GM11168 (cell line): ENCODE measurements around the gene YIPF5.

Experiments
- in situ Hi-C: fragments of 300-500 bp; cut with MboI; formaldehyde crosslinking; loops from one replicate; pipeline ENCODE4 v1.12.0; 2022; ENCODE audit warnings: low sequenced_read_pairs; ENCODE audit not compliant: unreplicated experiment

The YIPF5 gene

DNA sequence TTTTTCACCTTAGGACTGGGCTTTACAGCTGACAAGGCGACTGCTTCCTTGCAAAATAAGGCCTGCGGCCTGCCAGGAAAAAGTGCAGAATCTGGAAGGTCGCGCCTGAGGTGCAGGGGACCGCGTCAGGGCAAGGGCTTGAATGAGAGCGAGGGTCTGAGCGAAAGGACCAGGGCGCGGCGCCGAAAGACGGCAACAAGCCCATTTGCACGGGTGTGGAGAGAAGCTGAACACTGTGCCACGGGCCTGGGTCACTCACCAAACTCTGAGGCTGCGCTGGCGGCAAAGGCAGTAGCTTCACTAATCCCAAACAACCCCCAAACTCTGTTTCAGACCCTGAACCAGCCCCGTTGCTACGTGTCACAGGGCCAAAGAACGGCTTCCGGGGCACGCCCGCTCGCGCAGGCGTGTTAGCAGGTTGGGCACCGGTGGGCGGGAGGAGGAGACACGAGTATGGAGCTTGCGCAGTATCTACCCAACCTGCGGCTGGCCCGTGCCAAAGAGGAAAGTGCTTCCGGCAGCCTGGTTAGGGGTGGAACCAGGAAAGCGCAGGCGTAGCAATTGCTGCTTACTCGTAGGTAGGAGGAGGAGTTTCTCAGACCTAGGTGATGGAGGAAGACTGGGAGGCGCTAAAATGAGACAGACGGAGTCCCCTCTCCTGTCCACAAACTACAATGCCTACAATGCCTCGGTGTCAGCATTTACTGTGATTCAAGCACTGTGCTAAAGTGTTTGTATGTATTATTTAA, at the start of gene YIPF5, which contains the start of gene KCTD16:
Gene YIPF5, minus strand, starts transcription at position 384 of the 749 bp plus-strand sequence. CDS start 704 bp downstream, outside the sequence.
Gene KCTD16, plus strand, starts transcription at position 598 of the 749 bp plus-strand sequence.
- in situ Hi-C loops: no loop called here

DNA sequence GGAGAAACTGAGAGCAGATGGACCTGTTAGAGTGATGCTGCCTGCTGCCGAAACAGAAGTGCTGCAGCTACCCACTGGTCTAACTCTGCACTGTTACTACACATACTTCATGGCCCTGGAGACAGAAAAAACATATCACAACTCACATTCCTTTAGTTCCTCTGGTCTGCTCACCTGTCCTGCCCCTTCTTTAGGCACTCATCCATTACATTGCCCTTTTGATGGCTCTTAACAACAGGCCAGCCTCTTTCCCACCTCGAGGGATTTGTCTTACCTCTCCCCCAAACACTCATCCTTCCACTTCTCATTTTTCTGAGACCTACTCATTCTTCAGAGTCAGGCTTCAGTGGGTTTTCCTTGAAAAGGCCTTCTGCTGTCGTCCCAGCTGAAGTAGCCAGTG, 49.4 kb upstream of the YIPF5 start:
- in situ Hi-C loops: no loop called here

DNA sequence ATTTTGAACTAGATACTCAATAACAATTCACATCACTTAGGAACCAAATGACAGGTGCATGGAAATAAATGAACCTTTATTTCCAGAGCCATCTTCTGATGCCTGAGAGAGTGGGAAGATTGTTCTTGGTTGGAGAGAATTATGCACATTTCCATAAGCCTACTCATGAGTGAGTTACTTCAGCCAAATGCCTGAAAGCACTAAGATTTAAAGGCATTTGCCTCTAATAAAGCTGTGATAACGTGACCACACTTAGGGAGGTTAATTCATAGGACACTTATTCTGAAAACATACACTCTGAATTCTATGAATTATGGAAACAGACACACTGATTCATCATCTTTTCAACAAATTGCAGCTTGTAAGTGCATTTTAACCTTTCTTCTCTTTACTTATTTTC, 40.2 kb upstream of the YIPF5 start:
- in situ Hi-C loops: no loop called here

DNA sequence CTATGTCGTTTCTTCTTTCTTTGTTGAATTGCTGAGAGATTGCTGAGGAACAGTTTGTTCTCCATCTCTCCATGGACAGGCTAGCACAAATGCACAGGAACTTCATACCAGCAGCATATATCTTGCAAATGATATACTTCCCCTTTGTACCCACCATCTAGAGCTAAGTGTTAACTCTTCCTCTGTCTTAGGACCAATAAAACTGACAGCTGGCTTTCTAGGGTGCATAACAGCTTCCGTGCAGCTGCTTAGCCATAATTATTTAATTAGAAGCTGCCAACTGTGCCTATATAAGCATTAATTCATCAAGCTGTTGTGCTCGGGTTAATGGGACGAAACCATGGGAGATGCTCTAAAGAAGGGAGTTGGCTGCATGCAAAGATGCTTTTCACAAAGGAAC, 38.9 kb upstream of the YIPF5 start:
- in situ Hi-C loops: no loop called here

DNA sequence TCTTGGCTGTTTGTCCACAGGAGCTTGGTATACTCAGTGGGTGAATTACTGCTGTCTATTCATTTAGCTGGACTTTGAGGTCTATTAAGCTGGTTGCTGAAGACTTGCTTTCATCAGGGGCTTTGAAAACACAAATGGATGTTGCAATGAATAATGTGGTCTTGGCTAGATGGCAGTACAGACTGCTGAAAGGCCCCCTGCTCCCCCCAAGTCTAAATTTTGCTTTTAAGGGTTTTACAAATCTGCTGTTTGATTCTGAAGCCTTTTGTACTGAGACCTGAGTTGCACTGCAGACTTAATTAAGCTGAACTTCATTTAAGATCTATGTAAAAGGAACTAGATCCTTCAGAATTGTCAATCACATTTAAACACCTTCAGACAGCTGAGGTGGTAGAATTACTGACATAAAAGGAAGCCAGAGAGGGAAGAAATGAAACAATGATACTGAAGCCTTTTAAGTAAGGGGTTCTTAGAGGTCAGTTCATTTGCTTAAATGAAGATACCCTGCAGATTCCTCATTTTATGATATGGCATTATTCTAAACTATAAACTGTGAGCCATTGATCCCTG, 37.5 kb upstream of the YIPF5 start:
- in situ Hi-C loops: no loop called here

DNA sequence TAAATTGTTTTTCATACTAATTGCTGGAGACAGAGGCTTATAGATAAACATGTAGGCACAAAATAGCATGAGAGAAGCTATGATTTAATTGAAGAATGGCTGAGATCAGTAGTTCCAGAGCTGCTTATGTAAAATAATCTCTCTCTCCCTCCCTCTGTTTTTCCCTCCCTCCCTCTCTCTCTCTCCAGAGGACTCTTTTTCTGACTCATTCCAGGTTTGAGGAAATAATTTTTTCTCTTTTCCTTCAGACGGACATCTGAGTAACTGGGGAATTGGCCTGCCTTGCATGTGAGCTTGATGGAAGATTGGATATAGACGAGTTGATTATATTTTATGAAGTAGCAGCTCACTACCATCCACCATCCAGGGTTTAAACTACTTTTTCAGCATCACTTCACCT, 35.7 kb upstream of the YIPF5 start:
- in situ Hi-C loops: no loop called here

DNA sequence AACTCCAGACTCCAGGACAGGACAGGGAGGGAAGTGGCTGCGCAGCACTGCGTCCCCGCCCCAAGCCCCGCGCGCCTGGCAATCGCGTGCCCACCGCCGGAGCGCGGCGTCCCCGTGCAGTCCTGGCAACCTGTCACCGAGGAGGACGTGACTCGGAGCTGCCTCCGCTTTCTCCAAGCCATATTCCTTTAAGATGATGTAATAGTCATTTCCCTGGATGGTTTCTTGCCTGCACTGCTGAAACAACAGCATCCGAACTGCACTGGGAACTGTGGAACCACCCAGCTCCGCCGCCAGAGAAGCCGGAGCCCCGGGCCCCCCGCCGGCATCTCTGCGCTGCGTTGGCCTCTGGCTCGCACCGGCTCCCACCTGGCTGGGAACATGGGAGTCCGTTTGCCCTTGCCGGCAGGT, 34.7 kb upstream of the YIPF5 start:
- in situ Hi-C loops: no loop called here

DNA sequence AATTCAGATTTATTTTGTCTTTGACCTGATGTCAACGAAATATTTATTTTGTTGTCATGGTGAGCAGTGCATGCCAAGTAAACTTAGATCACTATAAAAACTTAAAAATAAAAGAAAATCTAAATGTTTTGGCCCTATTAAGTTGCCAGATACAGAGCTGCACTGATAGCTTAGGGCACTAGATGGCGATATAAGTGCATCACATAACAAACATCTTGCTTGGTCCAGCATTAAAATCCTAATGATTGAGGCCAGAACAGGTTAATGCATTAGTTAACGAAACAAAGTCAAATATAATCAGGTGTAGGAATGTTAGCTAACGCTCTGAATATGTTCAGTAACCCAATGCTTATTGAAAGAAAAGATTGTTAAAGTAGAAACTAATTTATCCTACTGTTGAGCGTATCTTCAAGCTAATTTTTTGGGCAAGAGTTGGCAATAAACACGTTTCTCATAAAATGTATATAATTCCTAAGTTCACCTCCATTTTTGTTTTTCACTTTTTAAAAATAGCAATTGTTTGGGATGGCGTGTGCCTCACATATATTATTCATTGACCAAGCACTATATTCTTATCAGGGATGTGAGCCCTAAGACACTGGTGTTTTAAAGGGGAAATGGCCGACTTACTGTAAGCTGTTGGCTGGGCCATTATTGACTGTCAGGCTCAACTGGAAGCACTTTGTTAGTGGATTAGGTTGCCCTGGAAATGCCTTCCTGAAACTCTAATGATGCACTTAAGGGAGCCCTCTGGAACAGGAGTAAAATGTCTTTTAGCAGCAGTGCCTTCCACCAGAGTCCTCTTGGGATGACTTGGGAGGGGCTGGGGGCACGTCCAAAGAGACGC, 33.5 kb upstream of the YIPF5 start:
- in situ Hi-C loops: no loop called here

DNA sequence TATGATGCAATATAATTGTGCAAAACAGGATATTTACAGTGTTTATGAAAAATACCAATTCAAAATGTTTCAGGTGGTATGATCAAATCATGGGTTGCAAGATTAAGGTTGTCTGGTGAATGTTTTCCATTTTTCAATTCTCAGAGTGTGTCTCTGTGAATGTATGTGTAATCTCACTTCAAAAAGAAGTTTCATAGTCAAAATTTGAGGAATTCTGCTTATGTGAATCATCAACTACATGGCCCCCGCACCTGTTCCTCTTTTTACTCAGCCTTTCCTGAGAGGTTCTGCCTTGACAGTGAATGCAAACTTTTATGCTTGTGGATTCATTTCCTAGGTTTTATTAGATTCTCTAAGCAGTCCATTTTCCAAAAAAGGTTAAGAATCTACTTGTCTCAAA, 32.3 kb upstream of the YIPF5 start:
- in situ Hi-C loops: no loop called here

DNA sequence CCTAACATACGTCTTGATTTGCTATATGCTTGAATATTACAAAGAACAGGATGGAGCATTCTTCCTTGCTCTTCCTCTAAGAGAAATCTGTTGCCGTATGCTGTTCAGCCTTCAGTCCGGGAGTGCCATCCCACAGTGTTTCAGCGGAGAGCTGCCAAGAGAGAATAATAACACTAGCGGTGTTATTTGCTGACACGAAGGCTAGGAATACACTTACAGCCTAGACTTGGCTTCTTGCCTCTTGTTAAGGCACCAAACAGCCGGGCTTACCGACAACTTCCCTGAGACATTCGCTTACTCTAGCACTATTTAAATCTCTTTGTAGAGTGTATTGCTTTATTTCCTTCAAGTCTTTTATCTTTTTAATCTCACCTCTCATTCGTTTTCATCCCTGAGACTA, 31.6 kb upstream of the YIPF5 start:
- in situ Hi-C loops: no loop called here

DNA sequence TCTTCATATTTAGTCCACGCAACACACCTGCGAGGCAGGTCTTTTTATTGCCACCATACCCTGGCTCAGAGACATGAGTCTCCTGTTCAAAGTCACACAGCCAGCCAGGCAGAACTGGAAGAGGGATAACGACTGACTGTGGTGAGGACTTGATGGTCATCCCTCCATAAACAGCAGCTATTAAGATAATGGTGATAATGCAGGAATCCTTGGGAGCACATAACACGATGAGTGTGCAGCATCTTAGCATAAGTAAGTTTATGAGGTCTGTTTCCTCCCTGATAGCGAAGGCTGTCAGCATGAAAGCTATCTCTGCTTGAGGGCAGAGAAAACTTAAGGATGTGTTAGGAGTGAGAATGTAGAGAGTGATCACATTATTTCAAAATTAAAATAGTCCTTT, 31.1 kb upstream of the YIPF5 start:
- in situ Hi-C loops: no loop called here

DNA sequence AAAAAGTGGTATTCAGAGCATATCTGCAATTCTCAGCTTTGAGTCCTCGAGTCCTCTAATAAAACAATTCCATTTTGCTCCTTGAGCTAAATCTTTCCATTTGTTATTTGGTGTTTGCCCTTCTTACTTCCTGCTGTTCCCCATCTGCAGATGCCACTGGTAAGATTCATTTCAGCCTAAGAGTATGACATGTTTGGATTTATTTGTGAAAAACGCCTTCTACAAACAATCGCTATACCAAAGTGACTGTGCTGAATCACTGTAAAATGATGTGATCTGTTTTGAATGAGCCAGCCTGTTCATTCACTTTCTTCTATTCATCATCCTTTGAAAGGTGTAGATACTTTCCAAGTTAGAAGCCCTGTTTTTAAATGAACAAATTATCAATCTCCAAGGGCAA, 27.9 kb upstream of the YIPF5 start:
- in situ Hi-C loops: no loop called here

DNA sequence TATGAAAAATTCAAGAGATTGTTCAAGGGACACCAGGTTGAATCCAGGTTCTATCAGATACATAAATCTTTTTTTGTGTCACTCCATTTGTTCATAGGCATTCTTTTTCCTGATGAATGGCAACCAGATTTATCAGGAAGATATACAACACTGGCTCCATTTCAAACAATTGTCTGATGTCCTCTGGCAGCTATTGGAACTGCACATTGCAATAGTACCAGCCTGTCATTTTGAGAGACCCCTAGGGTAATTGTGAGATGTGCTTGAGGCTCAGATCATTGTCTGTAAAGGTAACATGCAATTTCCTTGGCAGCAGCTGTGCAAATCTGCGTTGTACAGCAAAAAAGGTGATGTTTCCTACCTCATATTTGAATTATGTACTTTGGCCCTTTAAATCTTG, 26.2 kb upstream of the YIPF5 start:
- in situ Hi-C loops: no loop called here

DNA sequence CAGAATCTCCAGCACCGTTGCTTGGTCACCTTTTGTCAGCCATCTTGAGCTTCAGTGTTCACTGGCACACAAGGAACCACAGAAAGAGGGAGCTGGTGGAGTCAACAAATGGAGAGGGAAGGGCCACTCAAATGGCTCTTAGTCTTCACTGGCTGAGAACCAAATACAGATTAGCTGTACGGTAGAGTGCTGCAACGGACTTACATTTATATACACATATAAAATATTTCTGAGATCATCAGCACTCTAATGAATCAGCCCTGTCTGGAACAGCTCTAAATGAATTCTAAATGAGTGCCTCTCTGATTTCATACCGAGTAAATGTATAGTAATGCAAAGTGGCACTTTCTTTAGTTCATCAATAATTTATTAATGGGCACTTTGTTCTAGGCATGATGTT, 25.0 kb upstream of the YIPF5 start:
- in situ Hi-C loops: no loop called here

DNA sequence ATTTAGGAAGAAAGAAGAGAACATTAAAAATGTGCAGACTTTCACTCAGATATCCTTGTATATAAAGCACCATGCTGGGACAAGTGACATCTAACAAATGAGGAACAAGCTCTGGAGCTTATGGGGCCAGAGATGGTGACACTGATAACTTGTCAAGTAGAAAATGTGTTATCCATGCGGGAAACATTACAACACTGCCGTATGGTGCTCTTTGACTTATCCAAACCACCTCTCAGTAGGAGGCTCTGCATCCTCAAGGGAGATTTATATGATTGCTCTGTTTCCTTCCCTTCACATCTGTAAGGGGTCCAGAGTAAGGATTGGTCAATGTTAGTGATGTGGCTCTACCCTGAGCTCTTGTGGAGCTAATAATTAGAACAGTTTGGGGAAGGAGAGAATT, 23.7 kb upstream of the YIPF5 start:
- in situ Hi-C loops: no loop called here

DNA sequence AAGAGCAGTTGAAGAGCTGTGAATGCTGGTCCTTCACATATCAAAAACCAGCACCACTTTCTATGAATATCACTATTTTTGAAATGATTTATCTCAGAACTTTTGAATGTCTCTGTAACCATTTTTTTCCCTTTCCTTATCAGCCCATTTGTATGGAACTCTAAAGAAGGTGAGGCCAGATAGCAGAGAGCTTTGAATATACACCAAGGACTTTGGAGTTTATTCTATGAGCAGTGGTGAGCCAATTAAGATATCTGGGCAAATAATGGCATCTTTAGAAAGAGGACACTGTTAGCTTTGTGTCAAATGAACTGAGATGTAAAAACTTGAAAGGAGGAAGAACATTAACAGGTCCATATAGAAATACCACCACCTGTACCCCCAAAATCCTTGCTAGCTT, 22.2 kb upstream of the YIPF5 start:
- in situ Hi-C loops: no loop called here

DNA sequence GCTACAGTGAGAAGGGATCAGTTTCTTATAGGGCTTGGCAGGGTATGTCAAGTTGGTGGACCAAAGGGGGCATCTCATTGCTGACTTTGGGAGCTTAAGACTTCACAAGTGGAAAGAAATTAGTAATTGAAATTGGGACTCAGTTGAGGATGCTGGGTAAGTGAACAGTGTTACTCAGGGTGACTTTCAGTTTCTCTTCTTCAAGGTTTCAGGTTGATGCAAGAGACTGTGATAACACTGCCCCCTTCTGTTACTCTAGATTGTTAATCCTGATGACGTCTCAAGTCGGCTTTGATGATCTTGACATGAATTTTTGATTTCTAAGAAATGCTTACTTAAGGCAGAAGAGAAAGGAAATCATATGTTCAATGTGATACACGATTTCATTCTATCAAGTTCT, 21.5 kb upstream of the YIPF5 start:
- in situ Hi-C loops: no loop called here

DNA sequence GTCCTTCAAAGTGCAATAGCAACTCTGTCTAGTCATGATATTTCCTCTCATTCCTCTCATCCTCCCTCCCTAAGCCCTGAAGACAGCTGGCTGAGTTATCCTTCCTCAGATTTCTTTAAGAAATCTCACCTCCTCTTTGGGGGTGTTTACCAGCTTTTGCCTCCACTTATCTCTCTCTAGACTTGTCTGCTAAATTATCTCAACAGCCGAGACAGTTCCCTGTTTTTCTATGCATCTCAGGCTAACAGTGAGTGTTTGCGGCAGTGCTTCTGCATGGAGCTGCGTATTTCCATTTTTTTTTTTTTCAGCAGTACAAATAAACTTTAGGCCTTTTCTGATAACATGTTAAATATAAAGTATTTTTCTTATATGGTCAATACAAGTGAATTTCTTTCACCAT, 21.1 kb upstream of the YIPF5 start:
- in situ Hi-C loops: no loop called here

DNA sequence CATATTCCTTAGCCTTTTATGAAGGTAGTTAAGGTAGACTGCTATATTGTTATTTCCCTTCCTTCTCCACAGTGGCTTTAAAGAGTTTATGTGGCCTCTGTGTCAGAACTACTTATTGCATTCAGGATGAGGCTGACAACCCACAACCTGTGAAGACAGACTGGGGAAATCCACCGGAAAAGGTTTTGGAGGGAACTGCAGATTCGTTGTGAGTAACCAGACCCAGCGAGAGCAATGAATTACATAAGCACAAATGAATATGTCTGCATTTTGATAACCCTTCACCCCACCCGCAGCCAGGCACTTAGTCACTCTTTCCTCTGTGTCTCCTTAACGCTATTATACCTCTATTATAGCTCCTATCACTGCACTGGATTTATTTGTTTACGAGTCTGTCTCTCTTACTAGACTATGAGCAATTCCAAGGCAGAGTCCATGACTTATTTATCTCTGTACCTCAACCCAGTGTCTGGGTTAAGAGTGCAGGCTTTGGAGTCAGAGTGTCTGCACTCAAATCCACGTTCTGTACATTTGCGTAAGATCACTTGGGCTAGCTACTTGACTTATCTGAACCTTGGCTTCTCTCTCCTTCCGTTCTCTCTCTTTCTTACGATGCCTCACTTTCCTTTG, 19.5 kb upstream of the YIPF5 start:
- in situ Hi-C loops: no loop called here

DNA sequence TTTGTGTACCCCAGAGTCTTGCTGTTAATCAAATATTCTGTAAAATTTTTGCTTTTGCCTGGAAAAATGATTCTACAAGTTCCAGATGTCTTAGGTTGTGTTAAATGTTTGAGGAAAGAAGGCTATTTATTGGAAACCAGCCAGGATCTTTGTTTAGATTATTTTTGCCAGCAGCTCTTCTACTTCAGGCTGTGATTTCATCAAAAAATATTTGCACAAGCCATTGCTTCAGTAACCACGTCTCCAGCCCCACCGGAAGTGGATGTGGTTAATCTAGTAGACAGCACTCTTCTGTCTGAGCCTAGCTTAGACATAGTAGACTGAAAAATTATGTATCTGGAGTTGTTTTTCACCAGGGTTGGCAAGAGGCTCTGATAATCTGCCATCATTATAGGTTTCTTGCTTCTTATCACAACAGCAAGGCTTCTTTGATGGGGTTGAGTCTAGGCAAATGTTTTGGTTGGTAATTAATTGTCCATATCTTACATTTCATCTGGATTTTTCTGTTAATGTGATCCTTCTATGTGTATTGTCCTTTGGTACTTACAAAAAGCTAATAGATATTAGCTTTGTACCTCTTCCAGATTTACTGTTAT, 17.3 kb upstream of the YIPF5 start:
- in situ Hi-C loops: no loop called here
